Measurements from ENCODE around the gene POLDIP3.
"Not testable (repeated sequence)": the region's sequence is repeated elsewhere in the genome, so short reads cannot be mapped to it uniquely, and the experiment has no call there.

POLDIP3 gene

GRCh38 chr22:42617155-42617983, 2.7 kb upstream of the POLDIP3 start:
- DNase-seq = no peak

GRCh38 chr22:42615860-42616175, 1.1 kb upstream of the POLDIP3 start:
- DNase-seq = not testable (repeated sequence)

GRCh38 chr22:42615092-42615859, 593 bp upstream of the POLDIP3 start:
- peak; percentile 81 for DNase-seq

GRCh38 chr22:42613872-42614301, 796 bp downstream of the POLDIP3 start:
- DNase-seq = no peak

- no peak for DNase-seq
Measured at GRCh38 chr22:42612336-42612735, 2.3 kb downstream of the POLDIP3 start.

GRCh38 chr22:42611051-42611450, 3.6 kb downstream of the POLDIP3 start:
- DNase-seq = no peak

GRCh38 chr22:42610186-42610585, 4.5 kb downstream of the POLDIP3 start:
- no peak for DNase-seq

DNA sequence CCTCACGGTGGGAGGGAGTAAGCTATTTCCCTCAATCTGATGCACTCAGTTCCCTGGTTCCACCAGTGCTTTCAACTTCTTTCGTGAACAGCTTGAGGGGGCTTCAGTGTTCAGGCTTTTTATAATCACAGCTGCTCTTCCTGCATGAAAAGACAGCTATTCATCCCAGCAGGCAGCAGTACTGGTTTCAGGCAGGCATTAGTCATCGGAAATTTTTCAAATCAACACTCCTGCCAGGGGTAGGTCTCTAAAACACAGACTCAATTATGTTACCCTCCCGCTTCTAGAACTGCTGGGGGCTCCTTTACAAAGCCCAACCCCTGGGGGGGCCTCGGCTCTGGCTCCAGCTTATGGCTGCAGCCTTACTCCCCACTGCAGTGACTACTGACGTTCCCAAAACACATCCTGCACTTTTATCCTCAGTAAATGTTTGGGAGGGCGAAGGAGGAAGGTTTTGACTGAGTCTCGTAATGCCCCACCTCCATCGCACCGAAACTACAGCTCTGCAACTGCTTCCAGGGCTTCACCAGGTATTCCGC, 5.8 kb downstream of the POLDIP3 start:
- DNase-seq = no peak

- DNase-seq = no peak
Measured at GRCh38 chr22:42608136-42608822, 6.4 kb downstream of the POLDIP3 start.

DNA sequence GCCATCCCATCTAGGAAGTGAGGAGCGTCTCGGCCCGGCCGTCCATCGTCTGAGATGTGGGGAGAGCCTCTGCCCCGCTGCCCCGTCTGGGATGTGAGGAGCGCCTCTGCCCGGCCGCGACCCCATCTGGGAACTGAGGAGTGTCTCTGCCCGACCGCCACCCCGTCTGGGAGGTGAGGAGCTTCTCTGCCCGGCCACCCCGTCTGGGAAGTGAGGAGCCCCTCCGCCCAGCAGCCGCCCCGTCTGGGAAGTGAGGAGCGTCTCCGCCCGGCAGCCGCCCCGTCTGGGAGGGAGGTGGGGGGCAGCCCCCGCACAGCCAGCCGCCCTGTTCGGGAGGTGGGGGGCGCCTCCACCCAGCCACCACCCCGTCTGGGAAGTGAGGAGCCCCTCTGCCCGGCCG, 7.0 kb downstream of the POLDIP3 start:
- not testable (repeated sequence) for DNase-seq

- no peak for DNase-seq
Measured at GRCh38 chr22:42604403-42604802, 10.3 kb downstream of the POLDIP3 start.

DNA sequence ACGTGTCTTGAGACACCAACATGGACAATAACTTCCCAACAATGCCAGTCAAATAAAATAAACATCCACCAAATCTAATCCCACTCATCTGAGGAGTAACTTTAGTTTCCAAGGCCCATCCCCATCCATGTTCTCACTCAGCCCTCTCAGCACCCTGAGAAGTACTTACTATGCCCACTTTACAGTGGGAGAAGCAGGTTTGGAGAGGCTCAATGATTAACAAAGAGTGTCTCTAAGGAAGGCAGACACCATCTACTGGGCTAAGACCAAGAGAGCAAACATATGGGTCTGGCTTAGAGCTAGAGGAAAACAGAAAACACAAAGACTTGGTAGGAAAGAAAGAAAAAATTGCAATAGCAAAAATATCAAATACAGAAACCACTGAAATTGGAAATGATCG, 11.3 kb downstream of the POLDIP3 start:
- no peak for DNase-seq

DNA sequence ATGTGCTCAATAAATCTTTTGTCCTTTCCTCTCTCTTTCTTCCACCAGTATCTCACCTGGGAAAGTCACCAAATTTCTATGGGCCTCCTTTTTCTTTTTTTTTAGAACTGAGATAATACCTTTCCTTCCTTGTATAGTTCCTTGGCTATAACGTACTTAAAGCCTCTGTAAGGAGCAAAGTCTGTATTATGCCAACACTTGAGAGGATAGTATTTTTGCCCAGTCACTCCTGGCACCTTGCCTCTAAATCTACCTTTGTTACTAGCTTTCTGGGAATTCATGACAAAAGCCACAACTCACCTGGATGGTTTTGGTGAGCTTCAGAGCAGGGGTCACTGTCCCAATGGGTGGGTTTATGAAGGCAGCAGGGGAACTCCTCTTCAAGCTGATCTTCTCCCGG, 12.2 kb downstream of the POLDIP3 start:
- DNase-seq = no peak

GRCh38 chr22:42601879-42602465, 12.7 kb downstream of the POLDIP3 start:
- no peak for DNase-seq

DNA sequence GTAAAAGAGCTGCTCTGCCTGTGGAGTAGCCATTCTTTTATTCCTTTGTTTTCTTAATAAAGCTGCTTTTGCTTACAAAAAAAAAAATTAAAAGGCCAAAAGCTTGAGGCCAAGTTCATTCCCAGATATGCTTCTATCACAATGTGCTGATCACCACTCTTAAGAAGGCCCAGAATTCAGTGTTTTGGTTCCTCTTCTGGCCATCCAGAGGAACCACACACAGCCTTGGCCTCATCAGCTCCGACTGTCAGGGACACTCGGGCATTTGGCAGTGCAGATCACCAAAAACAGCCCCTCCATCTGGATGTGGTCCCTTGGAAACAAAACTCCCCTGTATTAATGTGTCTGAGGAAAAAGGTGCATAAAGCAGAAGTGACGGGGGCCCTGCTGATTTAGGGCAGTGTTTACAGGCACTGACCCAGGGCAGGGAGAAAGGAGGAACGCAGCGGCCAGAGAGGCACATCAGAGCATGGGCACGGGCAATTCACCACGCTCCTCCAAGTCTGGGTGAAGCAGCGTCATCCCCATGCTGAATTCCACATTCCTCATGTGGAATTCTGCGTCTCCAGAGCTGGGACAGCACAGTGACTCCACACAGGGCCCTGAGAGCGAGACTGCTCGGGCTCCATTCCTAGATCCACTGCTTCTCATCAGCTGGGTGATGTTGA, 17.7 kb downstream of the POLDIP3 start:
- DNase-seq = no peak

DNA sequence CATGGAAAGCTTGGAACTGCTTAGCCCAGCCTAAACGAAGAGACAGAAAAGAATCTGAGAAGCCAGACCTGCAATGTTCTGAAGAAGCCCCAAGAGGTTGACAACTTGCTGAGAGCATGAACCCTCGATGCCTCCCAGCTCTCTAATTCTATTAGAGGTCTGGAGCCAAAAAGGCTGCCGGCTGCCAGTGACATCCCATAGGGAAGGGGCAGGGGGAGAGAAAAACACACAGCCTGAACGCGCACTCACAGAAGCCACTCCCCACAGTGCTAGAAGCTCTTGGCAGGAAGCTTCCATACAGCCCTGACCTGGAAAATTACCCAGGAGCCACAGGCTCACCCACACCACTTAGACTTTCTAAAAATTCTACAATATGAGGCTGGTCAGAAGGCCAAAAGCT, 18.3 kb downstream of the POLDIP3 start:
- no peak for DNase-seq

GRCh38 chr22:42595434-42595833, 19.2 kb downstream of the POLDIP3 start:
- DNase-seq = no peak

DNA sequence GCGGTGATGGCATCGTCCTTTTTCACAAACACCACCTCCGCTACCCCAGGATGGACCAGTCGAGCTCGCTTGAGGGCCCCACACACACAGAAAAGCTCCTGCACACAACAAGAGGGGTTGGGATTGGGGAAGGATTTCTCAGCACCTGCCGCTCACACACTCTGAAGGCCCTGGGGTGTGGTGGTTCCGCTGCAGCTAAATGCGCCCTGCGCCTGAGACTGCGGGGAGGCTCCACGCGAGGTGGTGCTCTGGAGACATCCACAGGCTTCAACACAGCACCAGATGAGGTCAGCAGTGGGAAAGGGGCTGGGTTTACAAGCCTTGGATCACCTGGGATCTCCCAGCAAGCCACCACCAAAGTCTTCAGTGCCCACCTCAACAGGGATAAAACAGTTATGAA, 22.7 kb downstream of the POLDIP3 start:
- no peak for DNase-seq

DNA sequence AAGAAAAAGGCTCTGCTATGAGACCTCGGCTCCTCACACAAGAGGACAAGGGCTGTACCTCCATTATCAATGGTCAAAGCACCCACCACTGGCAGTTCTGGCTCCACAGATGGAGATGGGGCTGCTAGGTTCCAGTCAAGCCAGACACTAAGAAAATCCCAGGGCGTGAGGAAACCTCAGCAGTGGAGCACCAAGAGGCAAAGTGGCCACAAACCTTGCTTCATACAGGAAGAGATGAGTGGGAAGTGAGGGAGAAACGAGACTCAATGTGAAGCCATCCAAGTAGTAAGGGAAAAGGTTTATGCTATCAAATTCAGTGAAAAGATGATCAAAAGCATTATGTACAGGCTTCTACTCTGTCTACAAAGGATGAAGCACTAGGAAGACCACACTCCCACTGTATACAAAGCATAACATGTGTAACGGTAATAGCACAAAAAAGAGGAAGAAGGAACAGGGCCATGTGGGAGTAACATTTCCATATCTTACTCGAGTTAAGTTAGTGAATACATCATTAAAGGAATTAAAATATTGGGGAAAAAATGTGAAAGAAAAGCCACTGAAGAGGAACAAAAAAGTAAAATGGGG, 27.0 kb downstream of the POLDIP3 start:
- no peak for DNase-seq

DNA sequence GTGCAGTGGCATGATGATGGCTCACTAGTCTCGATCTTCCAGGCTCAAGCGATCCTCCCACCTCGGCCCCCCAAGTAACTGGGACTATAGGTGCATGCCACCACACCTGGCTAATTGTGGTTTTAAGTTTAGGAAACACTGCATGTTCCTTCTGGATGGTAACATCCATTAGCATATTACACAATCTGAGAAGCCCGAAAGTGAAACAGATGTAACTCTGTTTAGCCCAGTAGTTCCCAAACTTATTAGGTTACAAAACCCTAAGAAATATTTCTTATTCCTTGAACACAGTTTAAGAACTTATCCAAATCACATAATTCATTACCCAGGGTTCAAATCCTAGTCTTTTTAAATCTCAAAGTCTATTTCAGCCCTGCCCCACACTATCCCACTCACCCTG, 28.3 kb downstream of the POLDIP3 start:
- no peak for DNase-seq

DNA sequence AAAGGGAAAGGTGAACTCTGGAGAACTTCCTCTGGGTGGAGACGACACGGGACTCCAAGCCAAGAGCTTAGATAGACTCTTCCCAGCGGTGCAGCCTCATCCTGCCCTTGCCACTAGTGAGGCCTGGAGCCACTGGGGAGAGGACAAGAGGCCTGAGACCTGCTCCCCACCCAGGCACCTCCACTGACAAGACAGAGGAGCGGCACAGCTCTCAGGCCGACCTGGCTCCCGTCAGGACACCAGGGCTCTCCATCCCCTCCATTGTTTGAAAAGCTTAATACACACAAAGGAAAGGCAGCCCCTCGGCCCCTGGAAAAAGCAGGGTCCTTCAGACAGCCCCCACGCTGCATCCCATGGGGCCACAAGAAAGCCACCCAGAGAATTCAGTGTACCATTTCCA, 29.6 kb downstream of the POLDIP3 start:
- no peak for DNase-seq

- no peak for DNase-seq
Measured at GRCh38 chr22:42584364-42584940, 30.2 kb downstream of the POLDIP3 start.
